ENCODE data around the gene SIRPA. TPM values are rescaled to one million over a fixed set of nuclear protein-coding genes. Genes with fewer than 3 reads are reported as not detected.

SIRPA gene
- polyA plus RNA-seq, 1 donor (not counting 4 experiments of a cell fraction or from before 2014, with no cell fraction given) = 23.7 TPM

- TF ChIP-seq, protein P1, sequence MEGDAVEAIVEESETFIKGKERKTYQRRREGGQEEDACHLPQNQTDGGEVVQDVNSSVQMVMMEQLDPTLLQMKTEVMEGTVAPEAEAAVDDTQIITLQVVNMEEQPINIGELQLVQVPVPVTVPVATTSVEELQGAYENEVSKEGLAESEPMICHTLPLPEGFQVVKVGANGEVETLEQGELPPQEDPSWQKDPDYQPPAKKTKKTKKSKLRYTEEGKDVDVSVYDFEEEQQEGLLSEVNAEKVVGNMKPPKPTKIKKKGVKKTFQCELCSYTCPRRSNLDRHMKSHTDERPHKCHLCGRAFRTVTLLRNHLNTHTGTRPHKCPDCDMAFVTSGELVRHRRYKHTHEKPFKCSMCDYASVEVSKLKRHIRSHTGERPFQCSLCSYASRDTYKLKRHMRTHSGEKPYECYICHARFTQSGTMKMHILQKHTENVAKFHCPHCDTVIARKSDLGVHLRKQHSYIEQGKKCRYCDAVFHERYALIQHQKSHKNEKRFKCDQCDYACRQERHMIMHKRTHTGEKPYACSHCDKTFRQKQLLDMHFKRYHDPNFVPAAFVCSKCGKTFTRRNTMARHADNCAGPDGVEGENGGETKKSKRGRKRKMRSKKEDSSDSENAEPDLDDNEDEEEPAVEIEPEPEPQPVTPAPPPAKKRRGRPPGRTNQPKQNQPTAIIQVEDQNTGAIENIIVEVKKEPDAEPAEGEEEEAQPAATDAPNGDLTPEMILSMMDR (optimal IDR thresholded peaks at IDR 0.05 in 1 of 3, IDR thresholded peaks at IDR 0.05 in 1 of 3, conservative IDR thresholded peaks at IDR 0.05 in 1 of 3; ENCODE audit: extremely low read depth in 1 of 3, insufficient read depth in 2 of 3, low read length in 3 of 3) = no peak
- TF ChIP-seq EZH2 (IDR thresholded peaks at IDR 0.05; ENCODE audit: low read length) = no peak
- FAIRE-seq (no peak), DNase-seq (ENCODE audit: low read depth, low spot score) (no peak)
- Histone ChIP-seq H3K4me3 (ENCODE audit: control insufficient read depth in 2 of 3, extremely low read depth in 1 of 3, insufficient read depth in 2 of 3, low read depth in 1 of 3, low read length in 3 of 3) (no peak overlapping the region), H3K36me3 (ENCODE audit: control insufficient read depth in 2 of 2, extremely low read depth in 1 of 2, insufficient read depth in 2 of 2, low read length in 2 of 2) (no peaks in the 10 kb centered on the region), H3K4me1 (ENCODE audit: control insufficient read depth, extremely low read depth, insufficient read depth, low read length) (peaks cover 10% of the 10 kb centered on the region), H2AFZ (ENCODE audit: control insufficient read depth, low read length) (no peak overlapping the region), H4K20me1 (ENCODE audit: control insufficient read depth, extremely low read depth, insufficient read depth, low read length) (no peaks in the 10 kb centered on the region), H3K27me3 (ENCODE audit: control insufficient read depth, extremely low read depth, insufficient read depth, low read length) (no peaks in the 10 kb centered on the region), H3K9me1 (ENCODE audit: control insufficient read depth, extremely low read depth, insufficient read depth, low read length) (no peaks in the 10 kb centered on the region), H3K9ac (ENCODE audit: control insufficient read depth, extremely low read depth, insufficient read depth, low read length) (no peak overlapping the region), H3K4me2 (ENCODE audit: control insufficient read depth, extremely low read depth, insufficient read depth, low read depth, low read length) (no peak overlapping the region), H3K9me3 (ENCODE audit: control insufficient read depth, low read depth, low read length) (no peaks in the 10 kb centered on the region), H3K27ac (ENCODE audit: control insufficient read depth, insufficient read depth, low read length) (no peak overlapping the region), H3K79me2 (ENCODE audit: control insufficient read depth, insufficient read depth, low read length) (no peaks in the 10 kb centered on the region)
- dilution Hi-C loops (cut with MboI; ENCODE audit: extremely low pct_ligation_motif_present, low sequenced_read_pairs) = no loop called here
These were observed 39.5 kb upstream of the SIRPA start for GRCh38 chr20:1855690-1856089.

DNA sequence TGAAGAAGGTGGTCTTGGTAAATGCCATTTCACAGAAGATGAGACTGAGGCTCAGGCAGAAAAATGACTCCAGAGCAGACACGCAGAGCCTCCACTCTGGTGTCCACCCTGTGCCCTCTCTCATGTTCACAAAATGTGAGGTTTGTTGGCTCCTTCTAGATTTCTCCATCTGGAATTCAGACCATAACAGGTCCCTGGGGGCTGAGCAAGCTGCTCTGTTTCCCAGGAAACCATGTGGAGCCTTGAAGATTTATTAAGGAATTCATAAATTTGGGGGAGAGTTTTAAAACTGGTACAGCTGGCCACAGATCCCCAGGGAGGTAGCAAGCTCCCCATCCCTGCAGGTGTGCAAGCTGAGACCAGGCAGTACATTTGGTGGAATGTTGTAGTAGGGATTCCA, 38.8 kb upstream of the SIRPA start:
- H3K36me3 ChIP-seq (ENCODE audit: control insufficient read depth in 2 of 2, extremely low read depth in 1 of 2, insufficient read depth in 2 of 2, low read length in 2 of 2) = no peaks in the 10 kb centered on the region
- dilution Hi-C loops (cut with MboI; ENCODE audit: extremely low pct_ligation_motif_present, low sequenced_read_pairs) = no loop called here
- no peaks in the 10 kb centered on the region for H3K9me3 ChIP-seq (ENCODE audit: control insufficient read depth, low read depth, low read length)
- TF ChIP-seq, protein P1 (optimal IDR thresholded peaks at IDR 0.05 in 1 of 3, IDR thresholded peaks at IDR 0.05 in 1 of 3, conservative IDR thresholded peaks at IDR 0.05 in 1 of 3; ENCODE audit: extremely low read depth in 1 of 3, insufficient read depth in 2 of 3, low read length in 3 of 3) = no peak
- TF ChIP-seq EZH2 (IDR thresholded peaks at IDR 0.05; ENCODE audit: low read length) = no peak
- no peaks in the 10 kb centered on the region for H4K20me1 ChIP-seq (ENCODE audit: control insufficient read depth, extremely low read depth, insufficient read depth, low read length)
- no peaks in the 10 kb centered on the region for H3K27me3 ChIP-seq (ENCODE audit: control insufficient read depth, extremely low read depth, insufficient read depth, low read length)
- H2AFZ ChIP-seq (ENCODE audit: control insufficient read depth, low read length) = no peak overlapping the region
- no peak overlapping the region for H3K9ac ChIP-seq (ENCODE audit: control insufficient read depth, extremely low read depth, insufficient read depth, low read length)
- H3K4me2 ChIP-seq (ENCODE audit: control insufficient read depth, extremely low read depth, insufficient read depth, low read depth, low read length) = no peak overlapping the region
- H3K79me2 ChIP-seq (ENCODE audit: control insufficient read depth, insufficient read depth, low read length) = no peaks in the 10 kb centered on the region
- FAIRE-seq (no peak), DNase-seq (ENCODE audit: low read depth, low spot score) (no peak)
- H3K4me1 ChIP-seq (ENCODE audit: control insufficient read depth, extremely low read depth, insufficient read depth, low read length) = peaks cover 13% of the 10 kb centered on the region
- no peak overlapping the region for H3K27ac ChIP-seq (ENCODE audit: control insufficient read depth, insufficient read depth, low read length)
- no peak overlapping the region for H3K4me3 ChIP-seq (ENCODE audit: control insufficient read depth in 2 of 3, extremely low read depth in 1 of 3, insufficient read depth in 2 of 3, low read depth in 1 of 3, low read length in 3 of 3)
- H3K9me1 ChIP-seq (ENCODE audit: control insufficient read depth, extremely low read depth, insufficient read depth, low read length) = no peaks in the 10 kb centered on the region
